Kidney (tissue), 14 donors: ENCODE results near the gene SNCAIP. TPM values are rescaled to one million over a fixed set of nuclear protein-coding genes. Genes with fewer than 3 reads are reported as not detected.

Experiments
- DNase-seq, 5 donors: peaks; one replicate each; pipeline ENCODE4 v3.0.0-alpha.2; 2013 to 2020
- FAIRE-seq: peaks from 2 replicates; lab custom pipeline; 2012; peaks lifted over from hg19 to GRCh38; lab: Jason Lieb, UNC
- H3K27ac ChIP-seq, 2 donors: one replicate each; pipeline ENCODE4 v1.7.0; 2013; ENCODE audit warnings: low read depth in 2 of 2, low read length in 2 of 2, inconsistent platforms in 1 of 2
- H3K27me3 ChIP-seq: one replicate; pipeline ENCODE4 v1.7.1; 2013; ENCODE audit warnings: low read length, inconsistent platforms; ENCODE audit not compliant: control insufficient read depth, insufficient read depth
- H3K36me3 ChIP-seq, 3 donors: one replicate each; pipeline versions ENCODE4 v1.7.0 to v1.7.1; 2013; ENCODE audit warnings: low read length in 3 of 3, control low read depth in 1 of 3, inconsistent platforms in 1 of 3; ENCODE audit not compliant: insufficient read depth in 3 of 3, control insufficient read depth in 2 of 3
- H3K4me1 ChIP-seq, 3 donors: one replicate each; pipeline versions ENCODE4 v1.7.0 to v1.7.1; 2013; ENCODE audit warnings: low read length in 3 of 3, inconsistent platforms in 1 of 3, low read depth in 1 of 3; ENCODE audit not compliant: control insufficient read depth in 2 of 3, insufficient read depth in 2 of 3
- H3K4me3 ChIP-seq, 3 donors: one replicate each; pipeline versions ENCODE4 v1.7.0 to v1.8.1; 2013; ENCODE audit warnings: low read length in 3 of 3, control low read depth in 1 of 3, inconsistent platforms in 1 of 3
- H3K9ac ChIP-seq, 3 donors: one replicate each; pipeline versions ENCODE4 v1.7.0 to v1.7.1; 2013; ENCODE audit warnings: low read length in 3 of 3, control low read depth in 1 of 3, inconsistent platforms in 1 of 3
- H3K9me3 ChIP-seq, 3 donors: one replicate each; pipeline versions ENCODE4 v1.7.0 to v1.7.1; 2013; ENCODE audit warnings: low read length in 3 of 3, control low read depth in 1 of 3, inconsistent platforms in 1 of 3; ENCODE audit not compliant: control insufficient read depth in 2 of 3, insufficient read depth in 1 of 3
- CTCF ChIP-seq: IDR thresholded peaks from 3 replicates; pipeline ENCODE4 v1.5.1; 2012; ENCODE audit warnings: mild to moderate bottlenecking, moderate library complexity, borderline replicate concordance; ENCODE audit not compliant: insufficient read depth; ENCODE audit errors: extremely low read depth
- intact Hi-C: fragments of 100-400 bp; cut with DNase I; formaldehyde crosslinking; loops from one replicate; pipeline ENCODE4 v1.11.1; 2022
- polyA plus RNA-seq: library from polyadenylated mRNA; stranded (reverse); fragments of 350-450 nt; fragmentation: Illumina TruSeq; extraction: RNeasy Lipid Tissue Mini Kit (QIAGEN cat#74804); gene quantifications from one replicate; pipeline ENCODE4 v1.2.3, GENCODE V29; 2014; ENCODE audit warnings: low read depth, low replicate concordance; ENCODE audit not compliant: insufficient read depth
- total RNA-seq: library from RNA; stranded (reverse); fragmentation: NEBNext Ultra II Directional; extraction: Animal tissue kit (Norgen Biotek cat#: 25700); gene quantifications from one replicate; pipeline ENCODE4 v1.2.1, GENCODE V29; 2021
- donor health status: control.
- donor health status: control.
- donor health status: control.
- donor health status: control.
- donor health status: control.
- donor health status: DM: yes; HTN: yes; CAD: no.
- donor health status: Normal renal cell carcinoma (clear cell type).

Gene SNCAIP
- total and polyA plus RNA-seq, 2 donors from 2014 or later: 0.82 to 7.8 TPM

GRCh38 chr5:122332599-122333555 is 20.8 kb downstream of the SNCAIP start:
- intact Hi-C loops: no loop called here
- H3K9me3 ChIP-seq: no peaks in the 10 kb centered on the region
- peak in 2 of 5 donors; percentile 37 to 46 for DNase-seq
- H3K9ac ChIP-seq: no peak overlapping the region
- no peak overlapping the region for H3K4me3 ChIP-seq
- H3K4me1 ChIP-seq: peaks cover 0 to 4% (median 0%) of the 10 kb centered on the region in 3 donors
- no peaks in the 10 kb centered on the region for H3K27me3 ChIP-seq
- no peak overlapping the region for H3K27ac ChIP-seq
- TF ChIP-seq CTCF: no peak
- no peak for FAIRE-seq
- H3K36me3 ChIP-seq: no peaks in the 10 kb centered on the region

- H3K9me3 ChIP-seq: no peaks in the 10 kb centered on the region
- no peak for TF ChIP-seq CTCF
- H3K4me1 ChIP-seq: peaks cover 0 to 4% (median 0%) of the 10 kb centered on the region in 3 donors
- no peaks in the 10 kb centered on the region for H3K36me3 ChIP-seq
- H3K4me3 ChIP-seq: no peak overlapping the region
- DNase-seq: no peak
- H3K27ac ChIP-seq: no peak overlapping the region
- intact Hi-C loops: no loop called here
- H3K27me3 ChIP-seq: no peaks in the 10 kb centered on the region
- no peak for FAIRE-seq
- no peak overlapping the region for H3K9ac ChIP-seq
Measured at GRCh38 chr5:122333564-122333963, 21.5 kb downstream of the SNCAIP start.

GRCh38 chr5:122339591-122339990 is 27.6 kb downstream of the SNCAIP start:
- no peak overlapping the region for H3K9ac ChIP-seq
- FAIRE-seq (no peak), DNase-seq (no peak)
- H3K27me3 ChIP-seq: no peaks in the 10 kb centered on the region
- H3K36me3 ChIP-seq: no peaks in the 10 kb centered on the region
- H3K9me3 ChIP-seq: no peaks in the 10 kb centered on the region
- TF ChIP-seq CTCF: no peak
- no peaks in the 10 kb centered on the region for H3K4me1 ChIP-seq
- intact Hi-C loops: no loop called here
- H3K4me3 ChIP-seq: no peak overlapping the region
- no peak overlapping the region for H3K27ac ChIP-seq
